SK-N-SH (cell line): ENCODE data around the gene NCAPD3. TPM values are rescaled to one million over a fixed set of nuclear protein-coding genes. Genes with fewer than 3 reads are reported as not detected.

ENCODE experiments used
- CTCF ChIA-PET: fragments of 300-600, 350-600 bp; formaldehyde crosslinking; extraction: SDS; loops from one replicate; lab custom pipeline; 2021; lab: Yijun Ruan, JAX
- POLR2A ChIA-PET: fragments of 350-600 bp; sonication (Branson Sonifier 250); formaldehyde crosslinking; extraction: SDS; loops from one replicate; lab custom pipeline; 2020; ENCODE audit warnings: antibody characterized with exemption, inconsistent platforms; lab: Yijun Ruan, JAX
- DNase-seq: peaks from one replicate; pipeline ENCODE4 v3.0.0; 2012
- H2AFZ ChIP-seq: fragments of 200-600 bp; sonication (generic); 2 replicates; pipeline ENCODE4 v1.8.1; 2016; ENCODE audit warnings: antibody characterized with exemption, mild to moderate bottlenecking, low read depth
- H3F3A ChIP-seq: fragments of 200-600 bp; sonication (generic); replicated peaks from 2 replicates; pipeline ENCODE3; 2016; ENCODE audit warnings: antibody characterized with exemption, mild to moderate bottlenecking; ENCODE audit not compliant: insufficient read depth
- H3K27ac ChIP-seq, 2 experiments: fragments of 200-500 bp in 1 of 2; fragments of 200-600 bp in 1 of 2; sonication (Bioruptor generic) in 1 of 2; sonication (generic), shearing (Covaris generic) in 1 of 2; 2 replicates each; pipeline versions ENCODE4 v1.5.1 to v1.6.1; 2014 to 2016; ENCODE audit warnings: low read depth in 2 of 2, inconsistent platforms in 1 of 2, low read length in 1 of 2, mild to moderate bottlenecking in 1 of 2, mixed read lengths in 1 of 2
- H3K27me3 ChIP-seq: fragments of 200-600 bp; sonication (generic), shearing (Covaris generic); 2 replicates; pipeline ENCODE4 v1.6.1; 2016; ENCODE audit warnings: mixed run types; ENCODE audit not compliant: insufficient read depth
- H3K36me3 ChIP-seq, 2 experiments: fragments of 200-500 bp in 1 of 2; fragments of 200-600 bp in 1 of 2; sonication (Bioruptor generic) in 1 of 2; sonication (generic) in 1 of 2; replicated peaks in 1 of 2; 2 replicates each; pipeline versions ENCODE3 to v1.5.1; 2014 to 2016; ENCODE audit warnings: low read length in 1 of 2, mild to moderate bottlenecking in 1 of 2; ENCODE audit not compliant: insufficient read depth in 2 of 2, control insufficient read depth in 1 of 2
- H3K4me1 ChIP-seq, 2 experiments: fragments of 200-500 bp in 1 of 2; fragments of 200-600 bp in 1 of 2; sonication (Bioruptor generic) in 1 of 2; sonication (generic), shearing (Covaris generic) in 1 of 2; 2 replicates each; pipeline versions ENCODE4 v1.5.1 to v1.6.1; 2014 to 2016; ENCODE audit warnings: low read depth in 1 of 2, low read length in 1 of 2, mixed run types in 1 of 2; ENCODE audit not compliant: insufficient read depth in 2 of 2, control insufficient read depth in 1 of 2
- H3K4me2 ChIP-seq: fragments of 200-600 bp; sonication (generic), shearing (Covaris generic); 2 replicates; pipeline ENCODE4 v1.6.1; 2017; ENCODE audit warnings: mixed run types
- H3K4me3 ChIP-seq, 2 experiments: fragments of 200-500 bp in 1 of 2; fragments of 200-600 bp in 1 of 2; sonication (Bioruptor generic) in 1 of 2; sonication (generic), shearing (Covaris generic) in 1 of 2; 2 replicates each; pipeline versions ENCODE4 v1.5.1 to v1.8.1; 2014 to 2016; ENCODE audit warnings: low read depth in 2 of 2, inconsistent platforms in 1 of 2, low read length in 1 of 2, mild to moderate bottlenecking in 1 of 2, mixed read lengths in 1 of 2, moderate library complexity in 1 of 2
- H3K79me2 ChIP-seq: fragments of 200-600 bp; sonication (generic); 2 replicates; pipeline ENCODE4 v1.8.1; 2017; ENCODE audit warnings: mild to moderate bottlenecking; ENCODE audit not compliant: insufficient read depth
- H3K9ac ChIP-seq: fragments of 200-600 bp; sonication (generic); 2 replicates; pipeline ENCODE4 v1.6.1; 2017; ENCODE audit warnings: mixed run types
- H3K9me2 ChIP-seq: fragments of 200-600 bp; sonication (generic); 2 replicates; pipeline ENCODE4 v1.6.1; 2017; ENCODE audit warnings: mixed run types
- H3K9me3 ChIP-seq: fragments of 200-600 bp; sonication (generic); 2 replicates; pipeline ENCODE4 v1.6.1; 2017; ENCODE audit warnings: mixed run types, mild to moderate bottlenecking, moderate library complexity
- H4K20me1 ChIP-seq: fragments of 200-600 bp; sonication (generic); 2 replicates; pipeline ENCODE4 v1.6.1; 2017; ENCODE audit warnings: mild to moderate bottlenecking, mixed run types; ENCODE audit not compliant: insufficient read depth
- CHD2 ChIP-seq: fragments of 150-350 bp; IDR thresholded peaks from 2 replicates; pipeline ENCODE4 v1.6.1; 2018; ENCODE audit warnings: low read length; ENCODE audit not compliant: partially characterized antibody
- ELF1 ChIP-seq: IDR thresholded peaks from 2 replicates; pipeline ENCODE4 v1.4.0; 2012
- FOXJ3 ChIP-seq: sonication (generic); formaldehyde crosslinking; IDR thresholded peaks from 2 replicates; pipeline ENCODE4 v1.5.1; 2020; ENCODE audit warnings: mild to moderate bottlenecking, missing genetic modification reagents
- GABPA ChIP-seq: IDR thresholded peaks from 2 replicates; pipeline ENCODE4 v1.4.0; 2012; ENCODE audit warnings: low read depth, mild to moderate bottlenecking
- GATA2 ChIP-seq: sonication (generic); formaldehyde crosslinking; IDR thresholded peaks from 2 replicates; pipeline ENCODE4 v1.5.0; 2020; ENCODE audit warnings: mild to moderate bottlenecking, missing genetic modification reagents
- JUND ChIP-seq: IDR thresholded peaks from 2 replicates; pipeline ENCODE4 v1.4.0; 2012
- POLR2AphosphoS5 ChIP-seq: IDR thresholded peaks from 2 replicates; pipeline ENCODE4 v1.6.1; 2012; ENCODE audit warnings: low read depth, low read length
- RAD21 ChIP-seq: IDR thresholded peaks from 2 replicates; pipeline ENCODE4 v1.6.1; 2012; ENCODE audit warnings: mild to moderate bottlenecking, low read length
- SIN3A ChIP-seq: IDR thresholded peaks from 2 replicates; pipeline ENCODE4 v1.6.1; 2012; ENCODE audit warnings: low read depth, mild to moderate bottlenecking, low read length, moderate library complexity, borderline replicate concordance
- SMC3 ChIP-seq: IDR thresholded peaks from 2 replicates; pipeline ENCODE4 v1.6.1; 2012; ENCODE audit warnings: low read depth, low read length, improper control_type of control experiment
- TCF12 ChIP-seq: IDR thresholded peaks from 2 replicates; pipeline ENCODE4 v1.4.0; 2012
- TEAD4 ChIP-seq: IDR thresholded peaks from 2 replicates; pipeline ENCODE4 v1.4.0; 2012; ENCODE audit warnings: mild to moderate bottlenecking, borderline replicate concordance; ENCODE audit not compliant: insufficient read depth
- YY1 ChIP-seq: IDR thresholded peaks from 2 replicates; pipeline ENCODE4 v1.4.0; 2012; ENCODE audit warnings: low read depth, mild to moderate bottlenecking
- polyA plus RNA-seq, 3 experiments: library from polyadenylated mRNA; depleted of rRNA; stranded (reverse); fragments of >200 nt; gene quantifications; 2 replicates each; pipeline ENCODE4 v1.2.3, GENCODE V29; 2012
- TF ChIP-seq, protein P1 (sequence below): IDR thresholded peaks from 2 replicates; pipeline ENCODE4 v1.4.0; 2012; ENCODE audit warnings: low read depth, borderline replicate concordance
- TF ChIP-seq, protein P2 (sequence below): IDR thresholded peaks from 2 replicates; pipeline ENCODE4 v1.4.0; 2012; ENCODE audit warnings: low read depth, borderline replicate concordance
- TF ChIP-seq, protein P3 (sequence below): fragments of 150-350 bp; IDR thresholded peaks from 2 replicates; pipeline ENCODE4 v1.6.1; 2017; ENCODE audit warnings: antibody characterized with exemption, low read length, low read depth, borderline replicate concordance
- TF ChIP-seq, protein P4 (sequence below): fragments of 150-350 bp; IDR thresholded peaks from 2 replicates; pipeline ENCODE4 v1.6.1; 2016; ENCODE audit warnings: mild to moderate bottlenecking, low read depth, low read length
- TF ChIP-seq, protein P5 (sequence below): IDR thresholded peaks from 2 replicates; pipeline ENCODE4 v1.4.0; 2012; ENCODE audit warnings: low read depth

The NCAPD3 gene
- polyA plus RNA-seq, 1 of the 3 experiments (the other 2 are of a cell fraction): 19.5 TPM

DNA sequence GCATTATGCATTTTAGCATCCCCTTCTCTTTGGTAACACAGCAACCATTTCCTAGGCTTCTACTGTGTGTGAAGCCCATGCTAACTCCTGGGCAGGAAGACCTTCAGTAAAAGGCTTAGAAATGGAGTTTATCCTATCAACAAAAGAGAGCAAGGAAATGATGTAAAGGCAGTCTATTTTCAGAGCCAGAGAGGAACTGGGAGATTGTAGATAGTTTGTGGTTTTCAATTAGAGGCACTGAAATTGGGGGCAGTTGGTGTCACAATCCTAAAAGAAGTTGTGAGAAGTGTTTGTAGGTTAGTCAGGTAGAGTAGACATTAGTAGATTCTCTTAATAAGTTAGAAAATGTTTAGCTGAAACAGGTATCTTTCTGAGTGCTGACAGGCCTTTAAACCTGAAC, 36.7 kb upstream of the NCAPD3 start:
- Histone ChIP-seq H4K20me1 (no peaks in the 10 kb centered on the region), H3K4me2 (no peak overlapping the region), H2AFZ (no peak overlapping the region), H3K79me2 (peaks cover 4% of the 10 kb centered on the region; the same call in 1 of the 2 replicates), H3K9me3 (no peaks in the 10 kb centered on the region), H3K27me3 (no peaks in the 10 kb centered on the region), H3K27ac (no peak overlapping the region), H3K36me3 (peaks cover 8 to 60% of the 10 kb centered on the region in 2 experiments), H3K9ac (no peak overlapping the region), H3K4me3 (no peak overlapping the region), H3F3A (no peaks in the 10 kb centered on the region), H3K4me1 (no peaks in the 10 kb centered on the region; a peak in 1 of 4 replicates), H3K9me2 (no peaks in the 10 kb centered on the region)
- POLR2A ChIA-PET: no interaction called here
- no peak for DNase-seq
- TF ChIP-seq, protein P1, sequence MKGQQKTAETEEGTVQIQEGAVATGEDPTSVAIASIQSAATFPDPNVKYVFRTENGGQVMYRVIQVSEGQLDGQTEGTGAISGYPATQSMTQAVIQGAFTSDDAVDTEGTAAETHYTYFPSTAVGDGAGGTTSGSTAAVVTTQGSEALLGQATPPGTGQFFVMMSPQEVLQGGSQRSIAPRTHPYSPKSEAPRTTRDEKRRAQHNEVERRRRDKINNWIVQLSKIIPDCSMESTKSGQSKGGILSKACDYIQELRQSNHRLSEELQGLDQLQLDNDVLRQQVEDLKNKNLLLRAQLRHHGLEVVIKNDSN: no peak
- TF ChIP-seq GATA2 (no peak), FOXJ3 (CRISPR knock-in tag) (no peak), YY1 (no peak), TCF12 (no peak), SIN3A (no peak), ELF1 (no peak), POLR2AphosphoS5 (no peak), JUND (no peak), SMC3 (no peak), CHD2 (no peak), GABPA (no peak), TEAD4 (no peak), RAD21 (no peak)
- TF ChIP-seq, protein P2, sequence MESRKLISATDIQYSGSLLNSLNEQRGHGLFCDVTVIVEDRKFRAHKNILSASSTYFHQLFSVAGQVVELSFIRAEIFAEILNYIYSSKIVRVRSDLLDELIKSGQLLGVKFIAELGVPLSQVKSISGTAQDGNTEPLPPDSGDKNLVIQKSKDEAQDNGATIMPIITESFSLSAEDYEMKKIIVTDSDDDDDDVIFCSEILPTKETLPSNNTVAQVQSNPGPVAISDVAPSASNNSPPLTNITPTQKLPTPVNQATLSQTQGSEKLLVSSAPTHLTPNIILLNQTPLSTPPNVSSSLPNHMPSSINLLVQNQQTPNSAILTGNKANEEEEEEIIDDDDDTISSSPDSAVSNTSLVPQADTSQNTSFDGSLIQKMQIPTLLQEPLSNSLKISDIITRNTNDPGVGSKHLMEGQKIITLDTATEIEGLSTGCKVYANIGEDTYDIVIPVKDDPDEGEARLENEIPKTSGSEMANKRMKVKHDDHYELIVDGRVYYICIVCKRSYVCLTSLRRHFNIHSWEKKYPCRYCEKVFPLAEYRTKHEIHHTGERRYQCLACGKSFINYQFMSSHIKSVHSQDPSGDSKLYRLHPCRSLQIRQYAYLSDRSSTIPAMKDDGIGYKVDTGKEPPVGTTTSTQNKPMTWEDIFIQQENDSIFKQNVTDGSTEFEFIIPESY: no peak
- TF ChIP-seq, protein P3, sequence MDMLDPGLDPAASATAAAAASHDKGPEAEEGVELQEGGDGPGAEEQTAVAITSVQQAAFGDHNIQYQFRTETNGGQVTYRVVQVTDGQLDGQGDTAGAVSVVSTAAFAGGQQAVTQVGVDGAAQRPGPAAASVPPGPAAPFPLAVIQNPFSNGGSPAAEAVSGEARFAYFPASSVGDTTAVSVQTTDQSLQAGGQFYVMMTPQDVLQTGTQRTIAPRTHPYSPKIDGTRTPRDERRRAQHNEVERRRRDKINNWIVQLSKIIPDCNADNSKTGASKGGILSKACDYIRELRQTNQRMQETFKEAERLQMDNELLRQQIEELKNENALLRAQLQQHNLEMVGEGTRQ: no peak
- TF ChIP-seq, protein P4, sequence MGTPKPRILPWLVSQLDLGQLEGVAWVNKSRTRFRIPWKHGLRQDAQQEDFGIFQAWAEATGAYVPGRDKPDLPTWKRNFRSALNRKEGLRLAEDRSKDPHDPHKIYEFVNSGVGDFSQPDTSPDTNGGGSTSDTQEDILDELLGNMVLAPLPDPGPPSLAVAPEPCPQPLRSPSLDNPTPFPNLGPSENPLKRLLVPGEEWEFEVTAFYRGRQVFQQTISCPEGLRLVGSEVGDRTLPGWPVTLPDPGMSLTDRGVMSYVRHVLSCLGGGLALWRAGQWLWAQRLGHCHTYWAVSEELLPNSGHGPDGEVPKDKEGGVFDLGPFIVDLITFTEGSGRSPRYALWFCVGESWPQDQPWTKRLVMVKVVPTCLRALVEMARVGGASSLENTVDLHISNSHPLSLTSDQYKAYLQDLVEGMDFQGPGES: no peak
- TF ChIP-seq, protein P5, sequence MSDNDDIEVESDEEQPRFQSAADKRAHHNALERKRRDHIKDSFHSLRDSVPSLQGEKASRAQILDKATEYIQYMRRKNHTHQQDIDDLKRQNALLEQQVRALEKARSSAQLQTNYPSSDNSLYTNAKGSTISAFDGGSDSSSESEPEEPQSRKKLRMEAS: no peak
- CTCF ChIA-PET: interaction anchor here (0.8 to 1.3 kb wide), 2 partner anchors 9 to 10 kb away, joined by 3 read pairs; no protein-coding TSS in a partner anchor
